WI38 (cell line): ENCODE results near the gene ESRRB.

Source experiments
- H3K4me3 ChIP-seq: 2 replicates; pipeline ENCODE4 v1.5.1; 2011; ENCODE audit warnings: low read depth, mild to moderate bottlenecking, control low read depth, low read length
- TF ChIP-seq, protein P1 (sequence below): IDR thresholded peaks from 2 replicates; pipeline ENCODE4 v1.5.1; 2012; ENCODE audit warnings: low read depth, mild to moderate bottlenecking, control low read depth, low read length

ESRRB gene

GRCh38 chr14:76405627-76406026 lies 29.7 kb downstream of the ESRRB start:
- TF ChIP-seq, protein P1, sequence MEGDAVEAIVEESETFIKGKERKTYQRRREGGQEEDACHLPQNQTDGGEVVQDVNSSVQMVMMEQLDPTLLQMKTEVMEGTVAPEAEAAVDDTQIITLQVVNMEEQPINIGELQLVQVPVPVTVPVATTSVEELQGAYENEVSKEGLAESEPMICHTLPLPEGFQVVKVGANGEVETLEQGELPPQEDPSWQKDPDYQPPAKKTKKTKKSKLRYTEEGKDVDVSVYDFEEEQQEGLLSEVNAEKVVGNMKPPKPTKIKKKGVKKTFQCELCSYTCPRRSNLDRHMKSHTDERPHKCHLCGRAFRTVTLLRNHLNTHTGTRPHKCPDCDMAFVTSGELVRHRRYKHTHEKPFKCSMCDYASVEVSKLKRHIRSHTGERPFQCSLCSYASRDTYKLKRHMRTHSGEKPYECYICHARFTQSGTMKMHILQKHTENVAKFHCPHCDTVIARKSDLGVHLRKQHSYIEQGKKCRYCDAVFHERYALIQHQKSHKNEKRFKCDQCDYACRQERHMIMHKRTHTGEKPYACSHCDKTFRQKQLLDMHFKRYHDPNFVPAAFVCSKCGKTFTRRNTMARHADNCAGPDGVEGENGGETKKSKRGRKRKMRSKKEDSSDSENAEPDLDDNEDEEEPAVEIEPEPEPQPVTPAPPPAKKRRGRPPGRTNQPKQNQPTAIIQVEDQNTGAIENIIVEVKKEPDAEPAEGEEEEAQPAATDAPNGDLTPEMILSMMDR, result no peak
- no peak overlapping the region for H3K4me3 ChIP-seq

- TF ChIP-seq, protein P1, result no peak
- no peak overlapping the region for H3K4me3 ChIP-seq
Observed at GRCh38 chr14:76407449-76408150, 31.7 kb downstream of the ESRRB start.

DNA sequence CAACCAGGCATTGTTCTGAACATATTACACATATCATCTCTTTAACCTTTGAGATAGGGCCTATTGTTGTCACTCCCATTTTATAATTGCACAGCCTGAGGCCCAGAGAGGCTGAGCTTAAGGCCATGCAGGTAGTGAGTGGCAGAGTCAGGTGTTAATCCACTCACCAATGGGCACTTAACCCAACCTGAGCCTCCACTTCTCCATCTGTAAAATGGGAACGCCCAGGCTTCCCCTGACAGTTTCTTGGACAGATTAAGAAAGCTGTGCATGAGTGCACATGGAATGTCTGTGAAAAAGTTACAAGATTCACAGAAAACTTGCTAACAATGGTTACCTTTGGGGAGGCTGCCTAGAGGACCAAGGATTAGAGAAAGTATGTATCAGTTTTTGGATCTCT lies 32.9 kb downstream of the ESRRB start:
- TF ChIP-seq, protein P1, result no peak
- no peak overlapping the region for H3K4me3 ChIP-seq

GRCh38 chr14:76412501-76412900 lies 36.6 kb downstream of the ESRRB start:
- TF ChIP-seq, protein P1, result no peak
- H3K4me3 ChIP-seq, result no peak overlapping the region

- TF ChIP-seq, protein P1, result no peak
- H3K4me3 ChIP-seq, result no peak overlapping the region
Observed at GRCh38 chr14:76413106-76413961, 37.4 kb downstream of the ESRRB start.

DNA sequence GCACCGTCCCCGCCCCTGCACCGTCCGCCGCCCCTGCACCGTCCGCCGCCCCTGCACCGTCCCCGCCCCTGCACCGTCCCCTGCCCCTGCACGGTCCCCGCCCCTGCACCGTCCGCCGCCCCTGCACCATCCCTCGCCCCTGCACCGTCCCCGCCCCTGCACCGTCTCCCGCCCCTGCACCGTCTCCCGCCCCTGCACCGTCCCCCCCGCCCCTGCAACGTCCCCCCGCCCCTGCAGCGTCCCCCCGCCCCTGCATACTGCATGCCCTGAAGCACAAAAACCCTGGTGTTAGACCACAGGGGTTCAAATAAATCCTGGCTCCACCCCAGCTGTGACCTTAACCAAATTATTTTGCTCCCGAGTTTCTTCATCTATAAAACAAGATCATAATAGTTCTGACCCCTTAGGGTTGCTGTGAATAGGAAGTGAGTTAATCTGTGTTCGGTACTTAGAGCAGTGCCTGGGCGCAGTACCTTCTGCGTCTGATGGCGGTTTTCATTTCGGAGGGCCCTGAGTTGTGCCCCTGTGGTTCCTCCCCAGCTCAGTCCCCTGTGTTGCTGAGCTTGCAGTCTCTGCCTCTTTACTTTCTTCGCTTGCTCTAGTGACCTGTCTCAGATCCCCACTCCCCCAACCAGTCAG lies 38.1 kb downstream of the ESRRB start:
- TF ChIP-seq, protein P1, result no peak
- no peak overlapping the region for H3K4me3 ChIP-seq
